Measurements from ENCODE around the gene MALT1.

- TF ChIP-seq POLR2A (IDR thresholded peaks at IDR 0.05), result no peak
- TF ChIP-seq, protein P1, sequence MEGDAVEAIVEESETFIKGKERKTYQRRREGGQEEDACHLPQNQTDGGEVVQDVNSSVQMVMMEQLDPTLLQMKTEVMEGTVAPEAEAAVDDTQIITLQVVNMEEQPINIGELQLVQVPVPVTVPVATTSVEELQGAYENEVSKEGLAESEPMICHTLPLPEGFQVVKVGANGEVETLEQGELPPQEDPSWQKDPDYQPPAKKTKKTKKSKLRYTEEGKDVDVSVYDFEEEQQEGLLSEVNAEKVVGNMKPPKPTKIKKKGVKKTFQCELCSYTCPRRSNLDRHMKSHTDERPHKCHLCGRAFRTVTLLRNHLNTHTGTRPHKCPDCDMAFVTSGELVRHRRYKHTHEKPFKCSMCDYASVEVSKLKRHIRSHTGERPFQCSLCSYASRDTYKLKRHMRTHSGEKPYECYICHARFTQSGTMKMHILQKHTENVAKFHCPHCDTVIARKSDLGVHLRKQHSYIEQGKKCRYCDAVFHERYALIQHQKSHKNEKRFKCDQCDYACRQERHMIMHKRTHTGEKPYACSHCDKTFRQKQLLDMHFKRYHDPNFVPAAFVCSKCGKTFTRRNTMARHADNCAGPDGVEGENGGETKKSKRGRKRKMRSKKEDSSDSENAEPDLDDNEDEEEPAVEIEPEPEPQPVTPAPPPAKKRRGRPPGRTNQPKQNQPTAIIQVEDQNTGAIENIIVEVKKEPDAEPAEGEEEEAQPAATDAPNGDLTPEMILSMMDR (IDR thresholded peaks at IDR 0.05), result no peak
Measured at GRCh38 chr18:58692422-58693185, 21.3 kb downstream of the MALT1 start.
